IPS DF 4.7 (cell line): ENCODE measurements around the gene EIF3D.

ENCODE experiments used
- DNase-seq: peaks from one replicate; pipeline ENCODE4 v3.0.0-alpha.2; 2013; ENCODE audit warnings: low spot score; ENCODE audit errors: extremely low read depth

EIF3D gene

DNA sequence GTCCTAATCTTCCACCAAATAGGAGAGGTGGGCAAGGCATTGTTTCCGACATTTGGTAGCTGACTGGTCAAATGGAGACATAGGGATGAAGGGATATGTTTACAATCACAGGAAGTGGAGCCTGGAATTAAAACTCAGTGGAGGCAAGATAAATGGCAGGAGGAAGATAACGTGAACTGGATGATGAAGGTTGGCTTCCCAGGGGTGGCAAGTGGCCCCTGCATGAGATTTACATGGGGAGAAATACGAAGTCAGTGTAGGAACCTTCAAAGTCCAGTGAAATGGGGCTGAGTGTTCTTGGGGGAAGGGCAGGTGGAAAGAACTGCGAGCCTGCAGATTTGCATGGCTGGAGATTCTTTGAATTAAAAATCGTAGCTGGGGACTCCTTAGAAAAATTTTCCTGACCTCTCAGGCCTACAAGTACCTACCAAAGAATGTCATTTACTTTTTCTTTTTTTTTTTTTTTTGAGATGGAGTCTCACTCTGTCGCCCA lies 21.4 kb downstream of the EIF3D start:
- DNase-seq = no peak

DNA sequence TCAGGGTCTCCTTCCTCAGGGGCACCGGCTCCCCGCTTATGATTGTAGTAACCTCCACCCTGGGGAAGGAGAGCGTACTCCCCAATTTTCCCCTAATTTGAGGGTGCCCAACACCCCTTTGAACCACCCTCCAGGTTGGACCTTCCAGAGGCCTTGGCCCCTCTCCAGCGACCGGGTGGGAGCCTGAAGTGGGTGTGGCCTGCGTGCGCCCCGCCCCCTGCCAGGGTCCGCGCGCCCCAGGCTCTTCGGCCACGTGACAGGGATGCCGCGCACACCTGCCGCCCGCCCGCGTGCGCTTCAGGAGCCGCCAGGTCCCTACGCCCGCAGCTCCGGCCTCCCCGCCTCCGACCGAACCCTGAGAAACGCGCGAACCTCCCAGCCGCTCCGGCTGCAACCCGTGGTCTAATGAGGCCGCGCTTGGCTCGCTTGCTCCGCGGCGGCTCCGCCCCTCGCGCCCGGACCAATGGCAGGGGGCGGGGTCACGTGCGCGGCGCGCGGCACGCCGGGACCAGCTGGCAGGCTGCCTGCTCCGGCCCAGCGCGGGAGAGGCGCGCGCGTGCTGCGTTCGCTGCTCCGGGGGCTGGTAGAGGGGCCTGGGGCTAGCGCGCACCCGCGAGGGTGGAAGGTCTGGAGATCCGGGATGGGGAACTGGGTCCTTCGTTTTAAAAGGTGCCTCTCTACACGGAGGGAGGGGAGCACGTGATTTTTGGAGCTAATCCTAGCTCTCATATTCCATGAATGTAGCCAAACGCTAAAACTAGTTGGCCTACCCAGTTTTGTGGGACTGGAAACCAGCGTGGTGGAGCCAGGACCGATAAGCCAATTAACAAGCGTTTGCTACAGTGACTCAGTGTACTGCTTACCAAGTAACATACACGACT lies 22.1 kb downstream of the EIF3D start, which contains the start of gene FOXRED2:
TSS of gene FOXRED2 (minus strand) at position 404 of the 881 bp plus-strand sequence. CDS start 618 bp downstream, outside the sequence.
- no peak for DNase-seq

DNA sequence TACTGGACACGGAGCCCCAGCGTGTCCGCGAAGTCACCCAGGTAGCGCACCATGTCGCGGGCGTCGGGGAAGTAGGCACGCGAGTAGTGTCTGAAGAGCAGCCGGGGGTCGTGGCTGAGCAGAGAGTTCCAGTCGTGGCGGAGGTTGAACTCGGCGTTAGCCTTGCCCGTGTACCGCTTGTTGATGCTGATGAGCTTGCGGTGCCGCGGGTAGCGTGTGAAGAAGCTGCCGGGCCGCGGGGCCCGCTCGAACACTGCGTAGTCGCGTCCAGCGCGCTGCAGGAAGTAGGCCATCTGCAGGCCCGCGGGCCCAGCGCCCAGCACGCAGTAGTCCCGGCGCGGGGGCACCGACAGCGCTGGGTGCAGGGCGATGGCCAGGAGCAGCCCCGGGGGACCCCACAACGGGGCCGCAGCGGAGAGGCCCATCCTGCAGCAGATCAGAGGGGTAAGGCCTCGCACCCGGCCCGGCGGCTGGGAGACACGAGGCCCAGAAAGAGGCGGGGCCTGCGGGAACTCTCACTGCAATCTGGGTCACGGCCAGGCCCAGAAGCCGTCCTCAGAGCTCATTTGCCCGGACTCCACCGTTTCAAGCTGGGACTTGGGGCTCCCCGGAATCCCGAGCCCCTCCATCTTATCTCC lies 22.8 kb downstream of the EIF3D start:
- no peak for DNase-seq

DNA sequence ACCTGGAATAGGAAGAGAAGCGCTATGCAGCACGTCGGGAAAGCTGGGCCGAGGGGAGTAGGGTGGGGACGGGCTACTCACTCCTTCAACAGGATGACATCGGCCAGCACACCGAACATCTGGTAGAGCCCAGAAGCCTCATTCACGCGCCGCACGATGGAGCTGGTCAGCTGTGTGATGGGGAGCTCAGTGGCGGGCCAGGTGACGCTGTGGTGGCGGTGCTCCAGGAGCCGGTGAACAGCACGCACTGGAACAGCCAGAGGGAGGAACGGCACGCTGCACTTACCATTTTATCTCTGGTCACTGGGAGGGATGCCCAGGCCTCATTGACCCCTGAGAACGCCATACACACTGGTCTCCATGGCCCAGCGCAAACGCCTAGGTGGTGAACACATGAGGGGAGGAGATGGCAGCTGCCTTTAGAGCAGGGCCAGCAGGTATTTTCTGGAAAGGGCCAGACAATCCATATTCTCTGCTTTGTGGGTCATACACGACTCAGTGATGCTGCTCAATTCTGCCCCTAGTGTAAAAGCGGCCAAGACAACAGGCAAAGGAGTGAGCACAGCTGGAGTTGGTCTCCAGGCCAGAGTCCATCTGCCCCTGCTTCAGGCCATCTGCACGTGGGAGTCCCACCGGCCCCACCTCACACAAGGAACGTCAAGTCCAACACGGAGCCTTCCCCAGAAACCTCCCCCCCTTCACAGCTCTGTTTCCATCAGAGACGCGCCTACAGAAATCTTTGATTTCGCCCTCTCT lies 30.9 kb downstream of the EIF3D start:
- DNase-seq = no peak

DNA sequence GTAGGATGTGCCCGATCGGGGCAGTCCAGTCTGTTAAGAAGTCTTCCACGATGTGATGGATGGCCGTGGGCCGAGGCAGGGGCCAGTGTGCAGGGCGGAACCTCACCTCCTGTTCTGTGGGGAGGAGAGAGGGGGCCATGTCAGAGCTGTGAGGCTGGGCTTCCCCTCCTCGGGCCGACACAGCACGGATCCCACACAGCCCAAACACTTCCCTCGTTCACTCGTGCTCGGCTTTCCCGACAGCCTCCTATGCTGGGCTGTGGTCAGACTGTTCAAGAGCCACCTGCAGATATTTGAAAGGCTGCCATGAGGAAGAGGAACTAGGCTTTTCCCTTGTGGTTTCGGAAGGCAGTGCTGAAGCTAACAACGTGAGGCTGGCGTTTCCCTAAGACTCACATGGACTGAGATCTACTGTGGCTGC lies 35.3 kb downstream of the EIF3D start:
- no peak for DNase-seq

DNA sequence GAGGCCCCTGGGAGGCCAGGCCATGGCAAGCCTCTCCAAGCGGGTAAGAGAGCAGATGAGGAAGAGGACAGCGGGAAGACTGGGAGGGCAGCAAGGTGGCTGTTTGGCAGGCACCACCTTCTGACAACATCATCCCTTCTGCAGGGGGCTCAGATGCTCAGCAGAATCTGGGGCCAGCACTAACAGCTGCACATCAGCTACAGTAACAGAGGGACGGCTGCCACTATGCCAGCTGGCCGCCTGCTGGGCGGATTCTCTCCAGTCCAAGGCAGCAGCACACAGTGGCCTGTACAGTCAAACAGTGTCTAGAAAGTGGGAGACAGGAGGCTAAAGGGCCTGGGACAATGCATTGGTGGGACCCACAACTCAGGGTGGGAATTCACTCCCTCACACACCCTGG lies 36.9 kb downstream of the EIF3D start:
- no peak for DNase-seq

DNA sequence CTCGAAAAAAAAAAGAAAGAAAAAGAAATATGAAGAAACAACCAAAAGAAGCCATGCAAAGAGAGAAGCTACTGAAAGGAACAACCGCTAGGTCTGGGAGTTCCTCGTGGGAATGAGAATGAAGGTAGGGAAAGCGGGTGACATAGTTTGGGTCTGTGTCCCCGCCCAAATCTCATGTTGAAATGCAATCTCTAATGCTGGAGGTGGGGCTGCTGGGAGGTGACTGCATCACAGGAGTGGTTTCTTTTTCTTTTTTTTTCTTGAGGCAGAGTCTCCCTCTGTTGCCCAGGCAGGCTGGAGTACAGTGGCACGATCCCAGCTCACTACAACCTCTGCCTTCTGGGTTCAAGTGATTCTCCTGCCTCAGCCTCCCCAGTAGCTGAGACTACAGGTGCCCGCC lies 37.8 kb downstream of the EIF3D start:
- no peak for DNase-seq

DNA sequence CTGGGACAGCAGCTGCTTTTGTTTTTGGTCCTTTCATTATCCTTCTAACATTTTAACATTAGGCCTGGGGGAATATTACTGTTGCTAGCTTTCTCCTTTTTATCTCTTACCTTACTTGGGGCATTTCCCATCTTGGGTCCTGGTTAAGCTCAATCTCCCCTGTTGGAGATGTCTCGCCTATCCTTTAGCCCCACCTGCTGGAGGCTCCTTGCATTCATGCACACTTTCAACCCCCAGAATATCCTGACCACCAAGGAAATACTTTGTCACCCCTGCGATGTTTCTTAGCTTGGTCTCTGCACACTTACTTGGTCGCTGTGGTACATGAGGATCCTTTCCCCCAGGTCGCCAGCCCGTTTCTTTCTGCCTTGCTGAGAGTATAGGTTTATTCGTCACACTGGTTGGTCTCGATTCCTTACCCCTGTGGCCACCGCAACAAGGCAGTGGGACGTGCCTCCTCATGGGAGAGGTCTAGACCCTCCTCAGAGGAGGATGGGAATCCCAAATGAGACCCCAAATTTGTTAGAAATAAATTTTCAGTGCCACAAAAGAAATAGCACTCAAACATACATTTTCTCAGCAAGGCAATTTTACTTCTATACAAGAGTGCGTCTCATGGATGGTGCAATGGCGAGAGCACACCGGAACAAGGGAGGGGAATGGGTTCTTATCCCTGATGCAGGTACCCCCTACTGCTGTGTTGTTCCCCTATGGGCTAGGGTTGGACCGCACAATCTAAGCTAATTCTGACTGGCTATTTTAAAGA lies 42.2 kb downstream of the EIF3D start:
- DNase-seq = no peak

DNA sequence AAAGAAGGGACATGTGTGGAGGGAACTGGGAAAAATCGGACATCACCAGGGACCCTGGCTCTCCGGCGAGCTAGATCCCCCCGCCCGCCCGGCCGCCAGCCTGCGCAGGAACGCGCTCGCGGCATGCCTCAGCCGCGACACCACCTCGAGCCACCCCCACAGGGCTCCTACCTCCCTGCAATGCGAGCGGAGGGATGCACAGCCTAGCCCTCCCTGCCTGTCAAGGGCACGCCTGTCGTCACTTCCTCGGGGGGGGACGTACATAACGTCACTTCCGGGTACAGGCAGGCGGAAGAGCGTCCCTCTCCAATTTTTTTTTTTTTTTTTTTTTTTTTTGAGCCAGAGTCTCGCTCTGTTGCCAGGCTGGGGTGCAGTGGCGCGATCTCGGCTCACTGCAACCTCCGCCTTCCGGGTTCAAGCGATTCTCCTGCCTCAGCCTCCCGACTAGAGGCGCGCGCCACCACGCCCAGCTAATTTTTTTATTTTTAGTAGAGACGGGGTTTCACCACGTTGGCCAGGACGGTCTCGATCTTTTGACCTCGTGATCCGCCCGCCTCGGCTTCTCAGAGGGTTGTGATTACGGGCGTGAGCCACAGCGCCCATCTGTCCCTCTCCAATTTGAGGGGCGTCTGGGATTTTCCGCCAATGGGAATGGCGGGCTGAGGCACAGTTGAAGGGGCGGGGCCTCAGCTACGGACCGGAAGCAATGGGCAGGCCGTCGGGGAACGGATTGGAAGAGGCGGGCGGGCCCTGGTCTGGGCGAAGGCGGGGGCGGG lies 47.4 kb downstream of the EIF3D start, which contains the start of gene TXN2:
TSS of gene TXN2 (minus strand) at position 248 of the 776 bp plus-strand sequence. CDS start 803 bp downstream, outside the sequence.
- no peak for DNase-seq

DNA sequence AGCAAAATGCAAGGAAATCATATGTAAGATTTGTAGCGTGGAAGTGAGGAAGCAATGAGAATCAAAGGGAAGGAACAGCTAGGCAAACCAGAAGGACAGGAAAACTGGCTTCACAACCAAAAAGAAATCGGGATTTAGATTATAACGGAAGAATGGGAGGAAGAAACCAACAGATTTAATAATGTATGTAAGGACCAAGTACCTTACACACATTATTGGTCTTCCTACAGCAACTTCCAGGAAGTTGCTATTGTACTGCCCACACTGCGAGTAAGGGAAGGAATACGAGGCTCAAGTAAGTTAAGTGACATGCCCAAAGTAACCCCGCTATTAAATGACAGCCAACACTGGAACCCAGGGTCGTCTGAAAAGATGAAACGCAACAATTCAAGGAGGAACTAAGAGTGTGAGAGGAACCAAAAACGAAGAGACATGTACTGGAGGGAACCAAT lies 48.0 kb downstream of the EIF3D start:
- no peak for DNase-seq

DNA sequence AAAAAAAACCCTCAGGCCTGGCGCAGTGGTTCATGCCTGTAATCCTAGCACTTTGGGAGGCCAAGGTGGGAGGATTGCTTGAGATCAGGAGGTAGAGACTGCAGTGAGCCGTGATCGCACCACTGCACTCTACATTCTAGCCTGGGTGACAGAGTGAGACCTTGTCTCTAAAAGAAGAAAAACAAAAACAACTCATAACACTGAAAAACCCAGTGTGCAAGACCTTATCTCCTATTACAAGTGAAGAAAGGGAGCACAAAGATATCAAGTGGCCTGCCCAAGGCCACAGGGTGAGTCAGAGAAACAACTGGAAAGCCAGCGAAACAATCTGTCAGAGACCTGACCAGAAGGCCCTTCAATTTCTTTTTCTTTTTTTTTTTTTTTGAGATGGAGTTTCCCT lies 50.0 kb downstream of the EIF3D start:
- DNase-seq = no peak

DNA sequence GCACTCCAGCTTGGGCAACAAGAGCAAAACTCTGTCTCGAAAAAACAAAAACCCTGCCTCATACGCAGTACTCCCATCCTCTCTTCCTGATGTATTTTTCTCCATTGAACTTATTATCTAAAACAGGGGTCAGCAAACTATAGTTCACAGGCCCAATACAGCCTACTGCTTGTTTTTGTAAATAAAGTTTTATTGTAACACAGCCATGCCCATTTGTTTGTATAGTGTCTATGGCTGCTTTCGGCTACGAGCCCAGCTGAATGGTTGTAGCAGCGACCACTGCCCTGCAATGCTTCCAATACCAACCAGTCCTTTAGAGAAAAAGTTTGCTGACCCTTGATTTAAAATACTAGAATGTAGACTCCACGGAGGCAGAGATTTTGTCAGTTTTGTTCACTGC lies 53.6 kb downstream of the EIF3D start:
- no peak for DNase-seq

DNA sequence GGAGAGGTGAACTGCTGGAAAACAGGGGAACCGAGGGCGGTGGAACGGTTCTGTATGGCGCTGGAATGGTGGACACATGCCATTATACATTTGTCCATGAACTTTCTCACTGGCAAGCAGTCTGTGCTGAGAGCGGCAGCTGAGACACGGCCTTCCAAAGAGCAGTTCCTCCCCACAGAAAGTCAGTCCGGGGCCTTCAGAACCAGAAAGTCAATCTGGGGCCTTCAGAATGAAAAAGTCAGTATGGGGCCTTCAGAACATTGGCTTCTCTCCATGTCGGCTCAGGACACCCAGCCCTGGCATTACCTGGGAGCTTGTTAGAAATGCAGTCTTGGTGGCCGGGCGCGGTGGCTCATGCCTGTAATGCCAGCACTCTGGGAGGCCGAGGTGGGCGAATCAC lies 56.3 kb downstream of the EIF3D start:
- DNase-seq = no peak

DNA sequence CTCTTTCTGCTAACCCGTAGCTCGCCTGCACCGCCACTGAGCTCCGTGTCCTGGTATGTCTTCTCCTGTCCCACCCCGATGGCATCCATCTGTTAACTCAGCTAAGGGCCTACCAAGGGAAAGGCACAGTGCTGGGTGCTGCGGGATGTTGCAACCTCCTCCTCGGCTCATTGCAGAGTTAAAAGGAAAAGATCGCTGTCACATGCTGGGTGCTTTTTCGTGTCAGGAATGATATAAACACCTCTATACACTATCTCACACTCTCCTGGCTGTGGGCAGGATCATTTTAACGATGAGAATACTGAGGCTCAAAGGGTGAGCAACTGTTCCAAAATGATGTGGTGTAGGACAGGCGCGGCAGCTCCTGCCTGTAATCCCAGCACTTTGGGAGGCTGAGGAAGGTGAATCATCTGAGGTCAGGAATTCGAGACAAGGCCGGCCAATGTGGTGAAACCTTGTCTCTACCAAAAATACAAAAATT lies 57.6 kb downstream of the EIF3D start:
- DNase-seq = no peak

DNA sequence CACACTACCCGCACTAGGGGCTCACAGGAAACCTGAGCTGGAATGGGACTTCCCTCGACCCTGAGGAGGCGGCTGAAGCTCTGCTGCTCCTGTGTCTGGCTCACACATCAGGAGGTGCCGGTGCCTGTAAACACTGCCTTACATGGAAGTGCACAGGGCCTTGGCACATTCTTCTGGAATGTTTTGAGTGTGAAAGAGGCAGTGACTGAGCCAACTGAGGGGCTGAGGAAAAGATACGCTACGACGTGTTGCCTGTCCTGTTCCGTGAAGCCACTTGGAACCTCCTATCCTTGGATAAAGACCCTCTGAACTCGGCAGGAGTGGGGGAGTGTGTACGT lies 58.0 kb downstream of the EIF3D start:
- no peak for DNase-seq

DNA sequence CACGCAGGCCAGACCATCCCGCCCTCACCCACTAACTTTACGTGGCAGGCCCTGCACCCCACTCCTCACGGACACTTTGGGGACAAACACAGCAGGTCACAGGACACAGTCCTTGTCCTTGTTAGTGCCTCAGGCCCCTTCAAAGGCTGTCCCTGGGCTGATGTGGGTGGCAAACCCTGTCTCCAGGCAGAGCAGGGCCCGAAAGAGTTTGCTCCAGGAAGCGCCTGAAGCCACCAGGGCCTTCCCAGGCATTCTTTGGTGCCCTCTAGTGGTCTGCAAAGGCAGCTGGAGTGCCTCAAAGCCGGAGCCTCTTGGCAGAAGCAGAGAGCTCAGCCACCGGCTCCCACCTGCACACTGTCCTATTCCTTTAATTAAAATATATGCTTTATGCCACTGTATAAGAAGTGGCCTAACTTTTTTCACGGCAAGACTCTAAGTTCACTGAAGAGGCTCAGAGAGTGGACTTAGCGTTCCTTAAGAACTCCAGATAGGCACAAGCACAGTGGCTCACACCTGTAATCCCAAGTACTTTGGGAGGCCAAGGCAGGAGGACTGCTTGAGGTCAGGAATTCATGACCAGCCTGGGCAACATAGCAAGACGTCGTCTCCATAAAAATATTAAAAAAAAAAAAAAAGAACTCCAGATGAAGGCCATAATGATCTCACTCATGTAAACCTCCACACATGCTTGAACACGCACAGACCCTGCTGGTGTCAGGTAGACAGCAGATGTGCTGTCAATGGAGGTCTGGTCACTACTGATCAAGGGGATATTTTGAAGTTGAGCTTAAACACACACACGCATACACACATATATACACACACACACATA lies 58.6 kb downstream of the EIF3D start:
- DNase-seq = no peak

DNA sequence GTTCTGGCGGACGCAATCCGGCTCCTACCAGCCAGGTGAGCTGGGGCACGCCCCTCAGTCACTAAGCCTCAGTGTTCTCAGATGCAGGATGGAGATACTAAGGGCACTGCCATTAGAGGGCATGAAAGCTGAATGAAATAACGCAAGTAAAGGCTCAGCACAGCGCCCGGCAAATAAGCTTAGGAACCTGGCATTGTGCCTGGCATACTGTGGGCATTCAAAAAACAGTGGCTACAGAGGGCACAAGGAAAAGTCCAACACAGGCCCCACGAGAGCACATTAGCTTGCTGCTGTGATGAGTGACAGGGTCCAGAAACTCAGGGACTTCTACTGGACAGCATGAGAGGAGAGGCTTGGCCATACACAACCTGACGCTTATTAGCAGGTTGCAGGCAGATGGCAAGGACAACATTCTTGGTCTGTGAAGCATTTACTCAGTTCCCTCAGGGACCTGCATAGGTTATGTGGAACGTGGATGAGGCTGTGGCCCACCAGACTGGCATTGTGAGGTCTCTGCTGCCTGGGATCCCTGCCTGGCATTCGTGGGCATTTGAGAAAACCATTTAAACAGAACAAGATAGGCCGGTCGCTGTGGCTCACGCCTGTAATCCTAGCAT lies 59.8 kb downstream of the EIF3D start:
- DNase-seq = no peak

DNA sequence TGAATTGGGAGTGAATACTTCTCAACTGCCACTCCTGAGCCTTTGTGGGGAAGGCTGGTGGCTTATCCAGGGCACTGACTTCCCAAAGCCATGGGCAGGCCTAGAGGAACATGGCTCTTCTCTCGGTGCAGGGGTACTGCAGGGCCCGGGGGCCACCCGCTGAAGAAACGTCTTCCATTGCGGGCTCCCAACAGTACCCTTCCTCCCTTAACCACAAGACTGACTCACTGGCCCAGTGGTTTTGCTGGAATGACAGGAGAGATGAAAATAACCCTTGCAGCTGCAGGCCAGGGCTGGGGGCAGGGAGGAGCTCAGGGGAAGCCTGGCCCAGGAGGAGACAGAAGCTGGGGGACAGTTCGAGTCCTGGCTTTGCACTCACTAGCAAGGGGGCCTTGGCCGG lies 61.0 kb downstream of the EIF3D start:
- no peak for DNase-seq
